ENCODE results near the gene KANTR. TPM values are rescaled to one million over a fixed set of nuclear protein-coding genes. Genes with fewer than 3 reads are reported as not detected.

The KANTR gene
- total RNA-seq, 1 donor from 2014 or later: 10.1 TPM

GRCh38 chrX:53071604-53072417 lies 22.1 kb upstream of the KANTR start:
- H3K27me3 Mint-ChIP-seq (ENCODE audit: low read depth): no peaks in the 10 kb centered on the region
- no peak overlapping the region for H3K27ac Mint-ChIP-seq (ENCODE audit: unreplicated experiment)
- TF ChIP-seq CTCF (conservative IDR thresholded peaks at IDR 0.05): peak; percentile 69
- DNase-seq (ENCODE audit: low read depth, low spot score): no peak
- H3K4me1 Mint-ChIP-seq: peaks cover 16% of the 10 kb centered on the region
- H3K9me3 Mint-ChIP-seq: no peaks in the 10 kb centered on the region
- peak overlapping the region; percentile 62 for H3K4me3 Mint-ChIP-seq
- H3K36me3 Mint-ChIP-seq (ENCODE audit: low read depth): peaks cover 10% of the 10 kb centered on the region

- no peak overlapping the region for H3K27ac Mint-ChIP-seq (ENCODE audit: unreplicated experiment)
- no peak for TF ChIP-seq CTCF (conservative IDR thresholded peaks at IDR 0.05)
- H3K4me3 Mint-ChIP-seq: no peak overlapping the region
- peaks cover 16% of the 10 kb centered on the region for H3K4me1 Mint-ChIP-seq
- H3K36me3 Mint-ChIP-seq (ENCODE audit: low read depth): peaks cover 8% of the 10 kb centered on the region
- DNase-seq (ENCODE audit: low read depth, low spot score): no peak
- H3K27me3 Mint-ChIP-seq (ENCODE audit: low read depth): no peaks in the 10 kb centered on the region
- H3K9me3 Mint-ChIP-seq: no peaks in the 10 kb centered on the region
These were observed 21.4 kb upstream of the KANTR start for GRCh38 chrX:53072418-53073114.

- H3K36me3 Mint-ChIP-seq (ENCODE audit: low read depth): peaks cover 8% of the 10 kb centered on the region
- H3K27ac Mint-ChIP-seq (ENCODE audit: unreplicated experiment): no peak overlapping the region
- TF ChIP-seq CTCF (conservative IDR thresholded peaks at IDR 0.05): no peak
- peak overlapping the region; percentile 59 for H3K4me3 Mint-ChIP-seq
- H3K9me3 Mint-ChIP-seq: no peaks in the 10 kb centered on the region
- no peak for DNase-seq (ENCODE audit: low read depth, low spot score)
- H3K4me1 Mint-ChIP-seq: peaks cover 16% of the 10 kb centered on the region
- no peaks in the 10 kb centered on the region for H3K27me3 Mint-ChIP-seq (ENCODE audit: low read depth)
These were observed 20.8 kb upstream of the KANTR start for GRCh38 chrX:53073115-53073586.

GRCh38 chrX:53075011-53075410 lies 18.9 kb upstream of the KANTR start:
- no peak for TF ChIP-seq CTCF (conservative IDR thresholded peaks at IDR 0.05)
- Mint-ChIP-seq H3K4me3 (peak overlapping the region; percentile 50), H3K36me3 (ENCODE audit: low read depth) (peaks cover 10% of the 10 kb centered on the region), H3K4me1 (peaks cover 16% of the 10 kb centered on the region), H3K9me3 (no peaks in the 10 kb centered on the region), H3K27me3 (ENCODE audit: low read depth) (no peaks in the 10 kb centered on the region), H3K27ac (ENCODE audit: unreplicated experiment) (no peak overlapping the region)
- no peak for DNase-seq (ENCODE audit: low read depth, low spot score)

GRCh38 chrX:53076671-53077070 lies 17.3 kb upstream of the KANTR start:
- Mint-ChIP-seq H3K36me3 (ENCODE audit: low read depth) (peaks cover 8% of the 10 kb centered on the region), H3K27ac (ENCODE audit: unreplicated experiment) (no peak overlapping the region), H3K9me3 (no peaks in the 10 kb centered on the region), H3K4me1 (peaks cover 18% of the 10 kb centered on the region), H3K4me3 (no peak overlapping the region), H3K27me3 (ENCODE audit: low read depth) (no peaks in the 10 kb centered on the region)
- TF ChIP-seq CTCF (conservative IDR thresholded peaks at IDR 0.05): no peak
- DNase-seq (ENCODE audit: low read depth, low spot score): no peak

Measured in neural crest cell (in vitro differentiated cells).